ENCODE measurements around the gene NEB.

GRCh38 chr2:151634736-151635467, 99.4 kb downstream of the NEB start:
- TF ChIP-seq POLR2AphosphoS5 (IDR thresholded peaks at IDR 0.05) (no peak), POLR2A (IDR thresholded peaks at IDR 0.05) (no peak)

All from spleen (tissue), 3 donors.